IMR-90 (cell line): ENCODE data around the gene GZMM.

Experiments used
- RAD21 ChIP-seq: IDR thresholded peaks from 2 replicates; pipeline ENCODE4 v1.6.1; 2012; ENCODE audit warnings: low read length, improper control_type of control experiment
- TF ChIP-seq, protein P1 (sequence below): conservative IDR thresholded peaks from 2 replicates; pipeline ENCODE4 v1.5.1; 2012; ENCODE audit warnings: mild to moderate bottlenecking, low read depth, low read length, improper control_type of control experiment

GRCh38 chr19:539429-540030 is 4.3 kb upstream of the GZMM start:
- TF ChIP-seq RAD21, result no peak
- TF ChIP-seq, protein P1, sequence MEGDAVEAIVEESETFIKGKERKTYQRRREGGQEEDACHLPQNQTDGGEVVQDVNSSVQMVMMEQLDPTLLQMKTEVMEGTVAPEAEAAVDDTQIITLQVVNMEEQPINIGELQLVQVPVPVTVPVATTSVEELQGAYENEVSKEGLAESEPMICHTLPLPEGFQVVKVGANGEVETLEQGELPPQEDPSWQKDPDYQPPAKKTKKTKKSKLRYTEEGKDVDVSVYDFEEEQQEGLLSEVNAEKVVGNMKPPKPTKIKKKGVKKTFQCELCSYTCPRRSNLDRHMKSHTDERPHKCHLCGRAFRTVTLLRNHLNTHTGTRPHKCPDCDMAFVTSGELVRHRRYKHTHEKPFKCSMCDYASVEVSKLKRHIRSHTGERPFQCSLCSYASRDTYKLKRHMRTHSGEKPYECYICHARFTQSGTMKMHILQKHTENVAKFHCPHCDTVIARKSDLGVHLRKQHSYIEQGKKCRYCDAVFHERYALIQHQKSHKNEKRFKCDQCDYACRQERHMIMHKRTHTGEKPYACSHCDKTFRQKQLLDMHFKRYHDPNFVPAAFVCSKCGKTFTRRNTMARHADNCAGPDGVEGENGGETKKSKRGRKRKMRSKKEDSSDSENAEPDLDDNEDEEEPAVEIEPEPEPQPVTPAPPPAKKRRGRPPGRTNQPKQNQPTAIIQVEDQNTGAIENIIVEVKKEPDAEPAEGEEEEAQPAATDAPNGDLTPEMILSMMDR, result no peak
